GM19372 (cell line): ENCODE results near the gene OR4D1.
"Not testable (repeated sequence)": the region's sequence is repeated elsewhere in the genome, so short reads cannot be mapped to it uniquely, and the experiment has no call there.

Source experiments
- ATAC-seq: cut with Tn5 transposase; IDR thresholded peaks from one replicate; pipeline ENCODE4 v1.9.1; 2021; ENCODE audit warnings: mild to moderate bottlenecking, low read depth, moderate library complexity; ENCODE audit not compliant: unreplicated experiment

OR4D1 gene

GRCh38 chr17:58147930-58148434, at the start of gene OR4D1:
Gene OR4D1 (plus strand): TSS chr17:58148384. CDS start chr17:58155154, 6,770 bp downstream.
- ATAC-seq: no peak

- no peak for ATAC-seq
These were observed 47.7 kb upstream of the OR4D1 start for GRCh38 chr17:58100506-58100905.

GRCh38 chr17:58101898-58102297, 46.3 kb upstream of the OR4D1 start:
- ATAC-seq: not testable (repeated sequence)

- no peak for ATAC-seq
These were observed 43.1 kb upstream of the OR4D1 start for GRCh38 chr17:58105093-58105492.

- no peak for ATAC-seq
These were observed 40.9 kb upstream of the OR4D1 start for GRCh38 chr17:58107306-58107705.

GRCh38 chr17:58109197-58109596, 39.0 kb upstream of the OR4D1 start:
- ATAC-seq: no peak

GRCh38 chr17:58110012-58110411, 38.2 kb upstream of the OR4D1 start:
- ATAC-seq: no peak

GRCh38 chr17:58111676-58112075, 36.5 kb upstream of the OR4D1 start:
- no peak for ATAC-seq

- ATAC-seq: no peak
These were observed 35.1 kb upstream of the OR4D1 start for GRCh38 chr17:58112970-58113631.

- no peak for ATAC-seq
These were observed 34.2 kb upstream of the OR4D1 start for GRCh38 chr17:58113947-58114346.

GRCh38 chr17:58117382-58117781, 30.8 kb upstream of the OR4D1 start:
- ATAC-seq: no peak

- no peak for ATAC-seq
These were observed 28.7 kb upstream of the OR4D1 start for GRCh38 chr17:58119491-58119890.

- ATAC-seq: no peak
These were observed 27.9 kb upstream of the OR4D1 start for GRCh38 chr17:58120195-58120822.

- ATAC-seq: no peak
These were observed 26.3 kb upstream of the OR4D1 start for GRCh38 chr17:58121925-58122324.

- ATAC-seq: no peak
These were observed 20.3 kb upstream of the OR4D1 start for GRCh38 chr17:58127846-58128245.

GRCh38 chr17:58132697-58133096, 15.5 kb upstream of the OR4D1 start:
- ATAC-seq: not testable (repeated sequence)

GRCh38 chr17:58136669-58137279, 11.4 kb upstream of the OR4D1 start:
- no peak for ATAC-seq

GRCh38 chr17:58141505-58141904, 6.7 kb upstream of the OR4D1 start:
- no peak for ATAC-seq

GRCh38 chr17:58143335-58143734, 4.8 kb upstream of the OR4D1 start:
- ATAC-seq: not testable (repeated sequence)

GRCh38 chr17:58144801-58145200, 3.4 kb upstream of the OR4D1 start:
- ATAC-seq: no peak

- ATAC-seq: no peak
These were observed 425 bp downstream of the OR4D1 start for GRCh38 chr17:58148609-58149008.

- ATAC-seq: no peak
These were observed 2.2 kb downstream of the OR4D1 start for GRCh38 chr17:58150394-58150793.
